Neural progenitor cell (in vitro differentiated cells): ENCODE measurements around the gene PSMB5. TPM values are rescaled to one million over a fixed set of nuclear protein-coding genes. Genes with fewer than 3 reads are reported as not detected.

Source experiments
- DNase-seq: peaks from one replicate; pipeline ENCODE4 v3.0.0-alpha.2; 2016; ENCODE audit warnings: low spot score
- H2AFZ ChIP-seq: fragments of 200-600 bp; sonication (generic); replicated peaks from 2 replicates; pipeline ENCODE4 v1.6.1; 2016; ENCODE audit warnings: antibody characterized with exemption
- H3F3A ChIP-seq: fragments of 200-600 bp; sonication (generic); 2 replicates; pipeline ENCODE4 v1.6.1; 2016; ENCODE audit warnings: antibody characterized with exemption, low read depth
- H3K27ac ChIP-seq: fragments of 200-600 bp; sonication (generic); 2 replicates; pipeline ENCODE4 v1.5.1; 2016; ENCODE audit warnings: mild to moderate bottlenecking
- H3K27me3 ChIP-seq: fragments of 200-600 bp; sonication (generic); 2 replicates; pipeline ENCODE4 v1.6.1; 2016; ENCODE audit warnings: mild to moderate bottlenecking, moderate library complexity
- H3K36me3 ChIP-seq: fragments of 200-600 bp; sonication (generic); 2 replicates; pipeline ENCODE4 v1.5.1; 2016
- H3K4me1 ChIP-seq: fragments of 200-600 bp; sonication (generic); 2 replicates; pipeline ENCODE4 v1.6.1; 2016; ENCODE audit warnings: mixed run types
- H3K4me2 ChIP-seq: fragments of 200-600 bp; sonication (generic); 2 replicates; pipeline ENCODE4 v1.6.1; 2016
- H3K4me3 ChIP-seq: fragments of 200-600 bp; sonication (generic); 2 replicates; pipeline ENCODE4 v1.5.1; 2016
- H3K79me2 ChIP-seq: fragments of 200-600 bp; sonication (generic); 2 replicates; pipeline ENCODE4 v1.6.1; 2016; ENCODE audit warnings: low read depth
- H3K9ac ChIP-seq: fragments of 200-600 bp; sonication (generic); 2 replicates; pipeline ENCODE4 v1.6.1; 2016
- H3K9me3 ChIP-seq: fragments of 200-600 bp; sonication (generic); 2 replicates; pipeline ENCODE4 v1.5.1; 2016; ENCODE audit warnings: low read depth
- H4K20me1 ChIP-seq: fragments of 200-600 bp; sonication (generic); 2 replicates; pipeline ENCODE4 v1.6.1; 2016; ENCODE audit warnings: low read depth
- H3K27ac Mint-ChIP-seq: 3 replicates; pipeline ENCODE4 v1.8.0; 2021; ENCODE audit warnings: mixed read lengths
- H3K27me3 Mint-ChIP-seq: 2 replicates; pipeline ENCODE4 v1.8.0; 2022; ENCODE audit warnings: low read depth, mild to moderate bottlenecking, inconsistent platforms, moderate library complexity, mixed read lengths; ENCODE audit not compliant: insufficient read depth
- H3K36me3 Mint-ChIP-seq: 3 replicates; pipeline ENCODE4 v1.8.0; 2021; ENCODE audit warnings: mixed read lengths
- H3K4me1 Mint-ChIP-seq: 3 replicates; pipeline ENCODE4 v1.8.0; 2021; ENCODE audit warnings: mixed read lengths
- H3K4me3 Mint-ChIP-seq: 3 replicates; pipeline ENCODE4 v1.8.0; 2021; ENCODE audit warnings: mild to moderate bottlenecking, moderate library complexity, mixed read lengths
- H3K9me3 Mint-ChIP-seq: 3 replicates; pipeline ENCODE4 v1.8.0; 2020; ENCODE audit warnings: mixed read lengths
- CTCF ChIP-seq: fragments of 200-600 bp; sonication (generic); IDR thresholded peaks from 2 replicates; pipeline ENCODE4 v1.5.1; 2017; ENCODE audit warnings: antibody characterized with exemption, mild to moderate bottlenecking
- EZH2 ChIP-seq: fragments of 200-600 bp; sonication (generic); IDR thresholded peaks from 2 replicates; pipeline ENCODE4 v1.6.1; 2017; ENCODE audit warnings: antibody characterized with exemption, mild to moderate bottlenecking, moderate library complexity
- EZH2phosphoT487 ChIP-seq: fragments of 200-600 bp; sonication (generic); IDR thresholded peaks from 2 replicates; pipeline ENCODE4 v1.6.1; 2017; ENCODE audit warnings: antibody characterized with exemption
- total RNA-seq: library from RNA; depleted of rRNA; stranded (reverse); fragments of >200 nt; gene quantifications from 2 replicates; pipeline ENCODE4 v1.2.3, GENCODE V29; 2015; ENCODE audit warnings: low replicate concordance

PSMB5 gene
- total RNA-seq, 1 donor from 2014 or later = 154 TPM

- Histone ChIP-seq H2AFZ (peak within 1 kb of the TSS; percentile 84), H3K27me3 (no peaks in the 10 kb centered on the region), H3K79me2 (peaks cover 7% of the 10 kb centered on the region), H3K4me3 (peak within 1 kb of the TSS; percentile 30), H3K9ac (no peak within 1 kb of the TSS), H3F3A (peaks cover 48% of the 10 kb centered on the region), H3K36me3 (no peaks in the 10 kb centered on the region), H3K4me2 (peak within 1 kb of the TSS; percentile 65), H3K9me3 (no peaks in the 10 kb centered on the region), H3K27ac (no peak within 1 kb of the TSS), H3K4me1 (peaks cover 19% of the 10 kb centered on the region), H4K20me1 (no peaks in the 10 kb centered on the region)
- peaks cover 2% of the 10 kb centered on the region for H3K9me3 Mint-ChIP-seq
- peak within 1 kb of the TSS; percentile 89 for H3K4me3 Mint-ChIP-seq
- peaks cover 43% of the 10 kb centered on the region for H3K4me1 Mint-ChIP-seq
- no peak for TF ChIP-seq EZH2
- H3K27me3 Mint-ChIP-seq = peaks cover 8% of the 10 kb centered on the region
- H3K36me3 Mint-ChIP-seq = peaks cover 4% of the 10 kb centered on the region
- peak; percentile 77 for DNase-seq
- H3K27ac Mint-ChIP-seq = peak within 1 kb of the TSS; percentile 96
These were observed 24.6 kb downstream of the PSMB5 start, which contains the start of gene C14orf93 for GRCh38 chr14:23009939-23010726. TSS of gene C14orf93 (minus strand) at chr14:23010143. CDS start at chr14:22999023, 11,120 bp downstream.

GRCh38 chr14:23009483-23009938 is 25.2 kb downstream of the PSMB5 start:
- Histone ChIP-seq H2AFZ (peak overlapping the region; percentile 84), H3K4me1 (peaks cover 19% of the 10 kb centered on the region), H3K27me3 (no peaks in the 10 kb centered on the region), H4K20me1 (no peaks in the 10 kb centered on the region), H3F3A (peaks cover 48% of the 10 kb centered on the region), H3K4me3 (peak overlapping the region; percentile 30), H3K9ac (no peak overlapping the region), H3K27ac (no peak overlapping the region), H3K36me3 (no peaks in the 10 kb centered on the region), H3K79me2 (peaks cover 7% of the 10 kb centered on the region), H3K9me3 (no peaks in the 10 kb centered on the region), H3K4me2 (peak overlapping the region; percentile 65)
- peak overlapping the region; percentile 96 for H3K27ac Mint-ChIP-seq
- peaks cover 8% of the 10 kb centered on the region for H3K27me3 Mint-ChIP-seq
- peaks cover 2% of the 10 kb centered on the region for H3K9me3 Mint-ChIP-seq
- peaks cover 46% of the 10 kb centered on the region for H3K4me1 Mint-ChIP-seq
- no peak for TF ChIP-seq CTCF
- DNase-seq = no peak
- H3K4me3 Mint-ChIP-seq = peak overlapping the region; percentile 89
- H3K36me3 Mint-ChIP-seq = peaks cover 4% of the 10 kb centered on the region

- Mint-ChIP-seq H3K9me3 (peaks cover 2% of the 10 kb centered on the region), H3K4me1 (peaks cover 46% of the 10 kb centered on the region), H3K27ac (peak overlapping the region; percentile 59), H3K36me3 (peaks cover 4% of the 10 kb centered on the region), H3K27me3 (peaks cover 8% of the 10 kb centered on the region), H3K4me3 (peak overlapping the region; percentile 25)
- H2AFZ ChIP-seq = no peak overlapping the region
- H3F3A ChIP-seq = peaks cover 48% of the 10 kb centered on the region
- no peak overlapping the region for H3K9ac ChIP-seq
- H3K4me3 ChIP-seq = no peak overlapping the region
- H3K4me2 ChIP-seq = no peak overlapping the region
- peaks cover 7% of the 10 kb centered on the region for H3K79me2 ChIP-seq
- no peaks in the 10 kb centered on the region for H4K20me1 ChIP-seq
- H3K9me3 ChIP-seq = no peaks in the 10 kb centered on the region
- peaks cover 19% of the 10 kb centered on the region for H3K4me1 ChIP-seq
- no peaks in the 10 kb centered on the region for H3K36me3 ChIP-seq
- no peaks in the 10 kb centered on the region for H3K27me3 ChIP-seq
- no peak for TF ChIP-seq CTCF
- no peak for TF ChIP-seq EZH2phosphoT487
- TF ChIP-seq EZH2 = no peak
- no peak overlapping the region for H3K27ac ChIP-seq
- no peak for DNase-seq
These were observed 25.9 kb downstream of the PSMB5 start for GRCh38 chr14:23008831-23009230.
